Lung (tissue), 12 donors: ENCODE results near the gene NT5DC2. TPM values are rescaled to one million over a fixed set of nuclear protein-coding genes. Genes with fewer than 3 reads are reported as not detected.

Experiments used
- ATAC-seq: fragments of 200-7000 bp; cut with Tn5 transposase; one replicate; pipeline ENCODE4 v1.9.1; 2020; ENCODE audit warnings: moderate number of reproducible peaks; ENCODE audit not compliant: insufficient read depth, low FRiP score
- DNase-seq, 3 donors: peaks; one replicate each; pipeline ENCODE4 v3.0.0-alpha.2; 2013 to 2017
- H3K27ac ChIP-seq, 2 donors: one replicate each; pipeline ENCODE4 v1.5.1; 2013; ENCODE audit warnings: mild to moderate bottlenecking in 2 of 2, moderate library complexity in 2 of 2, control low read depth in 1 of 2, inconsistent platforms in 1 of 2, low read depth in 1 of 2, low read length in 1 of 2
- H3K27me3 ChIP-seq, 3 donors: one replicate each; pipeline ENCODE4 v1.5.1; 2013; ENCODE audit warnings: low read length in 2 of 3; ENCODE audit not compliant: control insufficient read depth in 3 of 3, insufficient read depth in 3 of 3
- H3K36me3 ChIP-seq, 4 donors: one replicate each; pipeline ENCODE4 v1.5.1; 2013; ENCODE audit warnings: low read length in 4 of 4, mild to moderate bottlenecking in 1 of 4, moderate library complexity in 1 of 4; ENCODE audit not compliant: control insufficient read depth in 4 of 4, insufficient read depth in 4 of 4
- H3K4me1 ChIP-seq, 5 donors: one replicate each; pipeline ENCODE4 v1.5.1; 2013; ENCODE audit warnings: low read length in 5 of 5, mild to moderate bottlenecking in 2 of 5, moderate library complexity in 1 of 5; ENCODE audit not compliant: control insufficient read depth in 5 of 5, insufficient read depth in 5 of 5
- H3K4me3 ChIP-seq: one replicate; pipeline ENCODE4 v1.5.1; 2013; ENCODE audit warnings: mild to moderate bottlenecking, control low read depth, moderate library complexity
- H3K9ac ChIP-seq, 2 donors: one replicate each; pipeline ENCODE4 v1.5.1; 2013; ENCODE audit warnings: low read length in 2 of 2, control low read depth in 1 of 2; ENCODE audit not compliant: insufficient read depth in 1 of 2
- H3K9me3 ChIP-seq, 4 donors: one replicate each; pipeline ENCODE4 v1.5.1; 2013; ENCODE audit warnings: low read length in 3 of 4, mild to moderate bottlenecking in 1 of 4, moderate library complexity in 1 of 4; ENCODE audit not compliant: control insufficient read depth in 4 of 4, insufficient read depth in 3 of 4
- CTCF ChIP-seq: IDR thresholded peaks from 2 replicates; pipeline ENCODE4 v1.5.1; 2012; ENCODE audit warnings: mild to moderate bottlenecking; ENCODE audit errors: control extremely low read depth, extremely low read depth
- WGBS, 2 donors: extraction: QIAGEN DNeasy Blood & Tissue Kit; methylation state at CpG; one replicate each; pipeline ENCODE4 v1.1.7; 2013; 5-methylcytosine and 5-hydroxymethylcytosine counted together
- polyA plus RNA-seq, 2 donors: library from polyadenylated mRNA; stranded (reverse); fragments of 200-250 nt; gene quantifications; one replicate each; pipeline ENCODE4 v1.2.1, GENCODE V29; 2013
- total RNA-seq, 2 donors: library from RNA; depleted of rRNA in 1 of 2; stranded (reverse); fragments of >200 nt in 1 of 2; gene quantifications; one replicate each; pipeline ENCODE4 v1.2.1, GENCODE V29; 2014 to 2021
- donor health status: control.
- donor health status: control.
- donor health status: Bipolar disorder and iron deficiency.
- donor health status: healthy.
- donor health status: DM: yes; HTN: yes; CAD: no.

Gene NT5DC2
- total and polyA plus RNA-seq, 4 donors: 32.7 to 85.6 (median 51.2) TPM

GRCh38 chr3:52498137-52499054 lies 35.3 kb downstream of the NT5DC2 start:
- 21 to 64% methylated on average over 24 of the region's 24 CpGs for WGBS, 2 donors
- peaks cover 0 to 10% (median 0%) of the 10 kb centered on the region in 4 donors for H3K36me3 ChIP-seq
- ATAC-seq: no peak
- H3K9ac ChIP-seq: no peak overlapping the region
- no peak for TF ChIP-seq CTCF
- no peak overlapping the region for H3K4me3 ChIP-seq
- no peaks in the 10 kb centered on the region for H3K27me3 ChIP-seq
- H3K27ac ChIP-seq: peak overlapping the region in 1 of 2 donors; percentile 34
- peaks cover 0 to 20% (median 0%) of the 10 kb centered on the region in 5 donors for H3K4me1 ChIP-seq
- no peaks in the 10 kb centered on the region for H3K9me3 ChIP-seq
- peak in 1 of 3 donors; percentile 35 for DNase-seq

GRCh38 chr3:52495777-52496602 lies 37.7 kb downstream of the NT5DC2 start:
- no peaks in the 10 kb centered on the region for H3K9me3 ChIP-seq
- H3K27me3 ChIP-seq: no peaks in the 10 kb centered on the region
- H3K9ac ChIP-seq: no peak overlapping the region
- peaks cover 0 to 31% (median 8%) of the 10 kb centered on the region in 4 donors for H3K36me3 ChIP-seq
- H3K4me3 ChIP-seq: peak overlapping the region; percentile 37
- 56 to 66% methylated on average over 16 of the region's 16 CpGs for WGBS, 2 donors
- H3K27ac ChIP-seq: peak overlapping the region; percentile 50 to 85
- DNase-seq: no peak
- ATAC-seq: peak; percentile 44
- no peak for TF ChIP-seq CTCF
- peaks cover 0 to 39% (median 0%) of the 10 kb centered on the region in 5 donors for H3K4me1 ChIP-seq

GRCh38 chr3:52494886-52495495 lies 38.7 kb downstream of the NT5DC2 start, which contains the start of gene STAB1:
TSS of gene STAB1 (plus strand) at chr3:52495338. CDS start at chr3:52495414, 76 bp downstream.
- DNase-seq (peak; percentile 36 to 54 (median 43)), ATAC-seq (peak; percentile 6)
- Histone ChIP-seq H3K36me3 (peaks cover 0 to 40% (median 14%) of the 10 kb centered on the region in 4 donors), H3K27ac (peak within 1 kb of the TSS; percentile 50 to 85), H3K4me1 (peaks cover 0 to 47% (median 0%) of the 10 kb centered on the region in 5 donors), H3K9ac (no peak within 1 kb of the TSS), H3K9me3 (peaks cover 0 to 2% (median 0%) of the 10 kb centered on the region in 4 donors), H3K4me3 (peak within 1 kb of the TSS; percentile 37), H3K27me3 (no peaks in the 10 kb centered on the region)
- TF ChIP-seq CTCF: no peak
- 23 to 35% methylated on average over 25 of the region's 25 CpGs for WGBS, 2 donors
